Measurements from ENCODE around the gene PLA2G2A.
"Not testable (repeated sequence)": the region's sequence is repeated elsewhere in the genome, so short reads cannot be mapped to it uniquely, and the experiment has no call there.

PLA2G2A gene

DNA sequence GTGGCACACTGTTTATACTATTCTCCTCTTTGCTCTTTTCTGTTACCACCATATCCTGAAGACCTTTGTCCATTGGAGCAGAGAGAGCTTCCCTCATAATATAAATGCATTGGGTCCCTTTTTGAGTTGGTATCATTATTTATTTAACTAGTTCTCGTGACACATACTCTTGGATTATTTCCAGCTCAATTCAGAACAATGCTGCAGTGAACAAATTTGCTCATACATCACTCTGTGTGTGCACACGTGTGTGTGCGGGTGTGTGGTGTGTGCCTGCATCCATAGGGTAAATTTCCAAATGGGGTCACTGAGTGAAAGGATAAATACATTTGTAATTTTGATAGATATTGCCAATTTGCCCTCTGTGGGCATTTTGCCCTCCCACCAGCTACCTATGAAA is 5.8 kb downstream of the PLA2G2A start:
- no peak for DNase-seq

DNA sequence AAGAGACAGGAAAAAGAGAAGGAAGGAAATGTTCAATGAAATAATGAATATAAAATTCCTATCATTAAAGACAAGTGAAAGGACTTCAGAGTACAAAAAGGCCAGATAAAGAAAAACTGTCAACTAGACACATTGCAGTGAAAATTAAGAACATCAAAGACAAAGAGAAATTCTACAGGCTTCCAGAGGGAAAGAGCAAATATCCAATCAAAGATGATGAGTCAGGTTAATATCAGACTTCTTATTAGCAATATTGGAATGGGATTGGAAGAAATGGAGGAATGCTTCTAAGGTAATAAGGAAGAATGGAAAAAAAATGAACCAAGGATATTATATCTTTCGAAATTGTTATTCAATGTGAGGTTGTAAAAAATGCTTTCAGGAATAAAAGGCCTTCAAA is 7.8 kb downstream of the PLA2G2A start:
- DNase-seq: no peak

DNA sequence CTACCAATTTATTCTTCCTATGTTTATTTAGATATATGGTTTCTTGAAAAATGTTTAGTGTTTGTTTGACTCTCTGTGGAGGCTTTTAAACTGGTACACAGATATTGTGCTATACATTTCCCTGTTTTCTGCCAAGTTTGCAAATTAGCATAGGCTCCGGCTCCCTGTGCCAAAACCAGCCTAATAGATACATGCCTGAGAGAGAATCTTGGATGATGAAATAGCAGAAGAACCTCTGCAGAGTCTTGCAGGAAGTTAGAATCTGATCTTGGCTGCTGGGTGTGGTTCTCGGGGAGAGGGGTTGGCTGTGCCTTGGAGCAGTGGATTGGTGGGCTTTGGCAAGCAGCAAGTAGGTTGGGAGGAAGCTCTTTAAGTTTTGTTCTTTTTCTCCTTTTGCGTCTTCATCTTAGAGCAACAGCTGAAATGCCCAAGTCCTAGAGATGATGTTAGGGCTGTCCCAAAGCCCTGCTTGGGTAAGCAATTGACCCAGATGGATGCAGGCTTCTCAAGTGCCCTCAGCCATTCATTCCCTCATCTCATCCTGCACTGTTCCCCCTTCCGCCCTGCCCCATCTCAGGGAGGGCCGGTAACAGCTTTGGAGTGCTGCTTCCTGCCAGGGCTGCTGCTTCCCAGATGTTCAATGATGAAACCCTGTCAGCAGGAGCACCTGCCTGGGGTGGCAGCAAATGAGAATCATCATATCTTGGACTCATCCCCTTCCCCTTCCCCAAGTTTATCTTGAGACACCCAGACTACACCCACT is 9.3 kb downstream of the PLA2G2A start:
- DNase-seq: no peak

- DNase-seq: no peak
Observed at GRCh38 chr1:19967808-19968207, 11.6 kb downstream of the PLA2G2A start.

DNA sequence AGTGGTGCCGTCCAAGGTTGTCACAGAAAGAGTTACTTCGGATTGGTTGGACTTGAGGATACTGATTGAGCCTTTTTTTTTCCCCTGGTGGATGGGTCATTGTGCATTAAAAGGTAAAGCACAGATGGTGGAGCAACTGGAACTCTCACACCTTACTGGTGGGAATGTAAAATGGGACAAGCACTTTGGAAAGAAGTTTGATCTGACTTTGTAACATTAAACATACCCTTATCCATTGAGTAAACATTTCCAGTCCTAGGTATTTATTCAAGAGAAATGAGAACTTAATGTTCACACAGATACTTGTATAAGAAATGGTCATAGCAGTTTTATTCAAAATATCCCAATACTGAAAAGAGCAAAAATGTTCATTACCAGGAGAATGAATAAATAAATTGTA is 14.9 kb downstream of the PLA2G2A start:
- DNase-seq: no peak

- DNase-seq: no peak
Observed at GRCh38 chr1:19963636-19964035, 15.8 kb downstream of the PLA2G2A start.

- DNase-seq: no peak
Observed at GRCh38 chr1:19960591-19960990, 18.8 kb downstream of the PLA2G2A start.

DNA sequence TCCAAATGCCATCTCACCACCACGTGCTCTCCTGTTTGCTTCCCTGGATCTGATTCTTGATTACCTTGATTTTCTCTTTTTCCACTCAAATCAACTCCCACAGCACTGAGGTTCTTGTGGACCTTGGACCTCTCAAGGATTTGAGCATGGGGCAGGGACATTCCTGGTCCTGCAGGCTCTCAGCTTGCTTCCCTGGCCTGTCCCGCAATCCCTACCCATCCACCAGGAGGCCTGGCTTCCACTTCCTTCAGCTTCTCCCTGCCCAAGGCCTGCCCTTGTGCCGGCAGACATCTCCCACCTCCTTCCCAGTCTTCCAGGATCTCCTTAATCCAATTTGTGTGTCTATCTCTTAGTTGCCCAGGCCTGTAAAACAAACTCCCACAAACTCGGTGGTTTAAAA is 21.6 kb downstream of the PLA2G2A start:
- DNase-seq: no peak

GRCh38 chr1:19955534-19956170 is 23.8 kb downstream of the PLA2G2A start:
- DNase-seq: no peak

GRCh38 chr1:19954059-19954458 is 25.4 kb downstream of the PLA2G2A start:
- DNase-seq: no peak

DNA sequence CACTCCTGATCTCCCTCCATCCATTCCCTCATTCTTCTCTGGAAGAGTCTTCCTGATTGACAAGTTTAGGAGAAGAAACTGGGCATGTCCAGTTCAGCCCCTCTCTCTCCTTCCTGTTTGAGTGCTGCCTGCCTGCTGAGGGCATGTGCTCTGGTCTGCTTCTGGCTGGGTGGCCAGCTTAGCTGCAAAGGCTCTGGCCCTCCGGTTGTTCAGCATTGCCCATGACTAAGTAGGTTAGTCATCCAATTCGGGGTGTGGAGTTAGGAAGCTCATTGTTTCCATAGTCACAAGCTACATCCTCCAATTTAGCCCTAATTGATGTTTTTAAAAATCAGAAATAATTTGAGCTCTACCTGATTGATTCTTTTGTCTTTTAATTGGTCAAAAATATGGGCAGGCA is 30.4 kb downstream of the PLA2G2A start:
- DNase-seq: no peak

GRCh38 chr1:19946971-19947370 is 32.4 kb downstream of the PLA2G2A start:
- no peak for DNase-seq

GRCh38 chr1:19946331-19946751 is 33.1 kb downstream of the PLA2G2A start:
- DNase-seq: no peak

- DNase-seq: no peak
Observed at GRCh38 chr1:19945914-19946313, 33.5 kb downstream of the PLA2G2A start.

DNA sequence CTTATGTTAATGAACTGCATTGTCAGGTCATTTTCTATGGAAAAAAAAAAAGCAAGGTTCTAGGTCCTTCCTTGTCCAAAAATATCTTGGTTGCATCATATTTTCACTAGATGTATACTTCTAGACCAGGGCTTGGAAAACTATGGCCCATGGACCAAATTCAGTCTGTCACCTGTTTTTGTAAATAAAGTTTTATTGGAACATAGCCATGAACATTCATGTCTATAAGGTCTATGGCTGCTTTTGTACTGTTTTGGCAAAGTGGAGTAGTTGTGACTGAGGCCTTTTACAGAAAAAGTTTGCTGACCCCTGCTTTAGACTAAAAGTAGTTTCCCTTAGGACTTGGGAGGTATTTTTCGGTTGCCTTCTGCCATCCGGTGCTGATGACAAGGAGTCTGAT is 36.8 kb downstream of the PLA2G2A start:
- no peak for DNase-seq

DNA sequence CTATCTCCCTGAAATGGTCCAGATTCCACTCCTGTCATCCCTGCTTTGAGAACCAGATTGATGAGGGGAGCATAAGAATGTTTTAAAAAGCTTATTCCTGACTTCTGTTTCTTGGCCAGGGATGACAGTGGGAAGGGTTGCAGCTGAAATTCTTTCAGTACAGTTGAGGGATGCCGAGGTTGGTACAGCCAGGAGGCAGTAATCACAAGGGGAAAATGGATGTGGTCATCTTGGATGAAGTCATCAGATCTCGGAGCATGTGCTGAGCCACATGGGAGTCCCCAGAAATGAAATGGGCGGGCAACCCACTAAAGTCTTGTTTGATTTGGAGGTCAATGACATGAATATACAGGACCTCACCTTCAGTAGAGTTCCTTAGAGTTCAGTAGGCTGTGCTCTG is 37.3 kb downstream of the PLA2G2A start:
- no peak for DNase-seq

DNA sequence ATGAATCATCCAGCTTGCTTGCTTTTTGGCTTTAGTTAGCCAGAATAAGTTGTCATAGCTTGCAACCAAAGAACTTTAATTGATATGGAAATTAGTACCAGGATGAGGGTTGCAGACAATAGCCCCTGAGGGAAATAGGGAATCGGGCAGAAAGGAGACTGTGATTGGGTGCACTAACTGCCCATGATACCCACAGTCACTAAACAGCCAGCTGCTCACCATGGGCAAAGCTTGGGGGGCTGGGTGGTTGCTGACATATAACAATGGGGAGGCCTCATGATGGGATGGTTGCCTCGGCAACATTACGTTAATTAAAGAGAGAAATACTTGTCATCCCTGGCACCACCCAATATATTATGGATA is 38.2 kb downstream of the PLA2G2A start:
- DNase-seq: no peak

- no peak for DNase-seq
Observed at GRCh38 chr1:19940486-19941205, 38.8 kb downstream of the PLA2G2A start.

DNA sequence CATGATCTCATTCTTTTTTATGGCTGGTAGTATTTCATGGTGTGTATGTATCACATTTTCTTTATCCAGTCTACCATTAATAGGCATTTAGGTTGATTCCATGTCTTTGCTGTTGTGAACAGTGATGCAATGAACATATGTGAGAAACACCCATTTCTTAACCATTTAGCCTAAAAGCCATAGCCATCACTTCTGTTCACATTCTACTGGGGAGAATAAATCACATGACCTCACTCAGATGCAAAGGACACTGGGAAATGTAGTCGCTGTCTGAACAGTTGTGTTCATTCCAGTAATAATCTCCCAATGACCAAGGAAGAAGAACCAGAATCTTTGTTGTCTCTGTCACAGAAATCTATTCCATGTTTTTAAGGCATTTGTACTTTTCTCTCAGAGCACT is 40.9 kb downstream of the PLA2G2A start:
- no peak for DNase-seq

DNA sequence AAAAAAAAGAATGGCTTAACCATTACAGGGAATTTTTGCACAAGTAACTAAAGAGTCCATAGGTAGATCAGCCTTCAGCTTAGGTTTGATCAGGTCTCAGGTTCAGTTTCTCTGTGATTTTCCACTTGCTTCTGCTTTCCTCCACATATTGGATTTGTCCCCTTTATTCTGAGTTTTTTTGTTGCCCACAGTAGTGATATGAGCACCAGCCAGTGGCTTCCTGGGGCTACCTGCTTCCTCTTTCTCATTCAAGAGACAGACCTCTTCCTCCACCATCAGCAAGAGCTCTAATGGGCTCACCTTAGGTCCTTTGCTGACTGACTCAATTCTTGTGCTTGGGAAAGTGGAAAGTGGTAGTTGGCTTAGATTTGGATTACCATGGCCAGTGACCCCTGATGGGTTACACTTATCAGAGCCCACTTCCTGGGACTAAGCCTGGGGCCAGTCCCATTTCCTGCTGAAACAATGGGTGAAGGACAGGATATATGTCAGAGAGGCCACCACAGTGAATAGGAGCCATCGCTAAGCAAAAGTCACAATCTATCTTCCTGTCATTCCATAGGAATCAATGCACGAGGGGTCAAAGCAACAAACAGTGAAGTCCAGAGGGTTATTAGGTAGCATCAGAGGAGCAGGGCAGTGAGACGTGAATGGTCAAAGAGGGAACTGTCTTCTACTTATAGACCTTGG is 43.2 kb downstream of the PLA2G2A start:
- DNase-seq: no peak

GRCh38 chr1:19934336-19934735 is 45.1 kb downstream of the PLA2G2A start:
- DNase-seq: no peak

- no peak for DNase-seq
Observed at GRCh38 chr1:19932866-19933265, 46.6 kb downstream of the PLA2G2A start.

- DNase-seq: not testable (repeated sequence)
Observed at GRCh38 chr1:19927130-19927421, 52.3 kb downstream of the PLA2G2A start.
